ENCODE data around the gene ENTHD1.

- TF ChIP-seq CTCF (IDR thresholded peaks at IDR 0.05) (no peak), POLR2A (IDR thresholded peaks at IDR 0.05) (no peak)
Observed at GRCh38 chr22:39773503-39773902, 120.1 kb downstream of the ENTHD1 start.
